ENCODE measurements around the gene ABCC6. TPM values are rescaled to one million over a fixed set of nuclear protein-coding genes. Genes with fewer than 3 reads are reported as not detected.

ABCC6 gene
- total RNA-seq, 1 experiment from 2014 or later, result 1.7 TPM

- DNase-seq (ENCODE audit: low read depth), result no peak
These were observed 81.4 kb downstream of the ABCC6 start for GRCh38 chr16:16141784-16142396.

- no peak for DNase-seq (ENCODE audit: low read depth)
These were observed 82.2 kb downstream of the ABCC6 start for GRCh38 chr16:16141141-16141540.

GRCh38 chr16:16140537-16140936 is 82.8 kb downstream of the ABCC6 start:
- DNase-seq (ENCODE audit: low read depth), result no peak

GRCh38 chr16:16139806-16140205 is 83.5 kb downstream of the ABCC6 start:
- no peak for DNase-seq (ENCODE audit: low read depth)

GRCh38 chr16:16139061-16139460 is 84.2 kb downstream of the ABCC6 start:
- DNase-seq (ENCODE audit: low read depth), result no peak

GRCh38 chr16:16138034-16138635 is 85.2 kb downstream of the ABCC6 start:
- DNase-seq (ENCODE audit: low read depth), result no peak

- peak; percentile 10 for DNase-seq (ENCODE audit: low read depth)
These were observed 86.2 kb downstream of the ABCC6 start for GRCh38 chr16:16137110-16137509.

GRCh38 chr16:16136588-16136987 is 86.7 kb downstream of the ABCC6 start:
- DNase-seq (ENCODE audit: low read depth), result no peak

- no peak for DNase-seq (ENCODE audit: low read depth)
These were observed 89.2 kb downstream of the ABCC6 start for GRCh38 chr16:16133943-16134604.

GRCh38 chr16:16131659-16132058 is 91.6 kb downstream of the ABCC6 start:
- no peak for DNase-seq (ENCODE audit: low read depth)

- no peak for DNase-seq (ENCODE audit: low read depth)
These were observed 92.1 kb downstream of the ABCC6 start for GRCh38 chr16:16131204-16131603.

GRCh38 chr16:16127469-16128116 is 95.7 kb downstream of the ABCC6 start:
- peak; percentile 60 for DNase-seq (ENCODE audit: low read depth)

GRCh38 chr16:16126896-16127295 is 96.4 kb downstream of the ABCC6 start:
- DNase-seq (ENCODE audit: low read depth), result no peak

- DNase-seq (ENCODE audit: low read depth), result no peak
These were observed 98.3 kb downstream of the ABCC6 start for GRCh38 chr16:16124974-16125373.

GRCh38 chr16:16124438-16124837 is 98.9 kb downstream of the ABCC6 start:
- DNase-seq (ENCODE audit: low read depth), result no peak

GRCh38 chr16:16122264-16122663 is 101.0 kb downstream of the ABCC6 start:
- DNase-seq (ENCODE audit: low read depth), result peak; percentile 8

- no peak for DNase-seq (ENCODE audit: low read depth)
These were observed 102.0 kb downstream of the ABCC6 start for GRCh38 chr16:16121185-16121727.

- DNase-seq (ENCODE audit: low read depth), result no peak
These were observed 102.7 kb downstream of the ABCC6 start for GRCh38 chr16:16120382-16121184.

GRCh38 chr16:16120044-16120381 is 103.3 kb downstream of the ABCC6 start:
- no peak for DNase-seq (ENCODE audit: low read depth)

- peak; percentile 4 for DNase-seq (ENCODE audit: low read depth)
These were observed 105.0 kb downstream of the ABCC6 start for GRCh38 chr16:16118337-16118736.

GRCh38 chr16:16116841-16117240 is 106.5 kb downstream of the ABCC6 start:
- DNase-seq (ENCODE audit: low read depth), result peak; percentile 2

- DNase-seq (ENCODE audit: low read depth), result no peak
These were observed 110.2 kb downstream of the ABCC6 start for GRCh38 chr16:16113076-16113475.

Data from RPMI7951 (cell line).